SK-N-SH treated with all-trans-retinoic acid at 6 μM for 48 hours (cell line): ENCODE data around the gene TUB.

ENCODE experiments used
- ATAC-seq: fragments of 200-7000 bp; cut with Tn5 transposase; 3 replicates; pipeline ENCODE4 v1.9.1; 2020; ENCODE audit warnings: mild to moderate bottlenecking, moderate library complexity
- ARNTL ChIP-seq: fragments of 450-650 bp; formaldehyde crosslinking; IDR thresholded peaks from 2 replicates; pipeline ENCODE4 v1.5.0; 2020; ENCODE audit warnings: low read depth, mild to moderate bottlenecking, moderate library complexity, borderline replicate concordance
- BACH2 ChIP-seq: fragments of 250-450 bp; sonication (Bioruptor Pico); IDR thresholded peaks from 2 replicates; pipeline ENCODE4 v1.9.0; 2021; ENCODE audit warnings: mild to moderate bottlenecking, borderline replicate concordance
- CSDC2 ChIP-seq: fragments of 250-450 bp; sonication (Bioruptor Pico); IDR thresholded peaks from 2 replicates; pipeline ENCODE4 v1.5.0; 2020; ENCODE audit warnings: mild to moderate bottlenecking, moderate library complexity
- ESRRG ChIP-seq: fragments of 250-450 bp; sonication (Bioruptor Pico); IDR thresholded peaks from 2 replicates; pipeline ENCODE4 v1.6.1; 2021; ENCODE audit warnings: mild to moderate bottlenecking
- GLIS3 ChIP-seq: fragments of 250-450 bp; sonication (Bioruptor Pico); IDR thresholded peaks from 2 replicates; pipeline ENCODE4 v1.5.0; 2020; ENCODE audit warnings: mild to moderate bottlenecking, moderate library complexity
- ISL1 ChIP-seq: fragments of 250-450 bp; sonication (Bioruptor Pico); IDR thresholded peaks from 2 replicates; pipeline ENCODE4 v2.1.2; 2022; ENCODE audit warnings: mild to moderate bottlenecking, moderate library complexity
- OSR1 ChIP-seq: fragments of 250-450 bp; sonication (Bioruptor Pico); IDR thresholded peaks from 2 replicates; pipeline ENCODE4 v1.8.0; 2022; ENCODE audit warnings: moderate library complexity, mild to moderate bottlenecking, inconsistent platforms
- PPARA ChIP-seq: fragments of 250-450 bp; sonication (Bioruptor Pico); IDR thresholded peaks from 2 replicates; pipeline ENCODE4 v1.5.0; 2020; ENCODE audit warnings: mild to moderate bottlenecking, borderline replicate concordance
- RARB ChIP-seq: fragments of 250-450 bp; sonication (Bioruptor Pico); IDR thresholded peaks from 2 replicates; pipeline ENCODE4 v1.8.0; 2021; ENCODE audit warnings: mild to moderate bottlenecking, moderate library complexity
- SNAI2 ChIP-seq: fragments of 250-450 bp; sonication (Bioruptor Pico); IDR thresholded peaks from 2 replicates; pipeline ENCODE4 v1.5.0; 2020; ENCODE audit warnings: mild to moderate bottlenecking, moderate library complexity
- TCF4 ChIP-seq: fragments of 250-450 bp; sonication (Bioruptor Pico); IDR thresholded peaks from 2 replicates; pipeline ENCODE4 v1.8.0; 2021; ENCODE audit warnings: mild to moderate bottlenecking, moderate library complexity, borderline replicate concordance
- TOX ChIP-seq: fragments of 250-450 bp; sonication (Bioruptor Pico); IDR thresholded peaks from 2 replicates; pipeline ENCODE4 v1.8.0; 2021; ENCODE audit warnings: mild to moderate bottlenecking, moderate library complexity, borderline replicate concordance
- ZC3H10 ChIP-seq: fragments of 250-450 bp; sonication (Bioruptor Pico); IDR thresholded peaks from 2 replicates; pipeline ENCODE4 v1.5.1; 2021; ENCODE audit warnings: mild to moderate bottlenecking, moderate library complexity
- ZFP3 ChIP-seq: fragments of 250-450 bp; sonication (Bioruptor Pico); IDR thresholded peaks from 2 replicates; pipeline ENCODE4 v1.5.0; 2020; ENCODE audit warnings: mild to moderate bottlenecking, moderate library complexity
- ZFP30 ChIP-seq: fragments of 450-650 bp; formaldehyde crosslinking; IDR thresholded peaks from 2 replicates; pipeline ENCODE4 v1.5.0; 2022; ENCODE audit warnings: mild to moderate bottlenecking, moderate library complexity
- ZNF565 ChIP-seq: fragments of 450-650 bp; formaldehyde crosslinking; conservative IDR thresholded peaks from 2 replicates; pipeline ENCODE4 v1.5.0; 2020; ENCODE audit warnings: low read depth, mild to moderate bottlenecking, moderate library complexity
- ZNF70 ChIP-seq: fragments of 450-650 bp; formaldehyde crosslinking; IDR thresholded peaks from 2 replicates; pipeline ENCODE4 v1.5.0; 2020; ENCODE audit warnings: mild to moderate bottlenecking, moderate library complexity
- ZNF8 ChIP-seq: fragments of 450-650 bp; formaldehyde crosslinking; IDR thresholded peaks from 2 replicates; pipeline ENCODE4 v1.5.0; 2020; ENCODE audit warnings: mild to moderate bottlenecking, moderate library complexity
- TF ChIP-seq, protein P1 (sequence below): fragments of 250-450 bp; sonication (Bioruptor Pico); IDR thresholded peaks from 2 replicates; pipeline ENCODE4 v1.5.0; 2020; ENCODE audit warnings: mild to moderate bottlenecking, moderate library complexity
- TF ChIP-seq, protein P2 (sequence below): fragments of 250-450 bp; sonication (Bioruptor Pico); IDR thresholded peaks from 2 replicates; pipeline ENCODE4 v1.8.0; 2020; ENCODE audit warnings: mild to moderate bottlenecking, moderate library complexity, borderline replicate concordance
- TF ChIP-seq, protein P3 (sequence below): fragments of 250-450 bp; sonication (Bioruptor Pico); IDR thresholded peaks from 2 replicates; pipeline ENCODE4 v1.8.0; 2021; ENCODE audit warnings: low read depth, mild to moderate bottlenecking, moderate library complexity, borderline replicate concordance
- TF ChIP-seq, protein P4 (sequence below): fragments of 250-450 bp; sonication (Bioruptor Pico); IDR thresholded peaks from 2 replicates; pipeline ENCODE4 v1.5.1; 2021; ENCODE audit warnings: mild to moderate bottlenecking, moderate library complexity
- TF ChIP-seq, protein P5 (sequence below): fragments of 250-450 bp; sonication (Bioruptor Pico); IDR thresholded peaks from 2 replicates; pipeline ENCODE4 v1.5.1; 2020; ENCODE audit warnings: low read depth, mild to moderate bottlenecking, moderate library complexity

Gene TUB

DNA sequence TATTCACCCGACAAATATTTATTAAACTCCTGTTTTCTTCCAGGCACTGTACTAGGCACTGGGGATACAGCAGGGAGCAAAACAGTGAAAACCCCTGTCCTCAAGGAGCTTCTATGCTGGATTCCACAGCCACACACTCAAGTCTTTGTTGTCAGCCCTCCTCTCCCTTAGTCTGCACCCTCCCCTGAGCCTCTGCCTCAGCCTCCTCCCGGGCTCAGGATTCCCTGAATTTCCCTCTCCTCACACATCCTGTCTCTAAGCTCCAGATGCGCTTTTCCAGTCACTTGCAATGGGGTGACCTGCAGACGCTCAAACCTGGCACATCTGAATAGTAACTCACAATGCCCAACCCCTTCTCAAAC lies 13.5 kb upstream of the TUB start:
- no peak for TF ChIP-seq TOX (CRISPR knock-in tag)
- ATAC-seq = no peak

DNA sequence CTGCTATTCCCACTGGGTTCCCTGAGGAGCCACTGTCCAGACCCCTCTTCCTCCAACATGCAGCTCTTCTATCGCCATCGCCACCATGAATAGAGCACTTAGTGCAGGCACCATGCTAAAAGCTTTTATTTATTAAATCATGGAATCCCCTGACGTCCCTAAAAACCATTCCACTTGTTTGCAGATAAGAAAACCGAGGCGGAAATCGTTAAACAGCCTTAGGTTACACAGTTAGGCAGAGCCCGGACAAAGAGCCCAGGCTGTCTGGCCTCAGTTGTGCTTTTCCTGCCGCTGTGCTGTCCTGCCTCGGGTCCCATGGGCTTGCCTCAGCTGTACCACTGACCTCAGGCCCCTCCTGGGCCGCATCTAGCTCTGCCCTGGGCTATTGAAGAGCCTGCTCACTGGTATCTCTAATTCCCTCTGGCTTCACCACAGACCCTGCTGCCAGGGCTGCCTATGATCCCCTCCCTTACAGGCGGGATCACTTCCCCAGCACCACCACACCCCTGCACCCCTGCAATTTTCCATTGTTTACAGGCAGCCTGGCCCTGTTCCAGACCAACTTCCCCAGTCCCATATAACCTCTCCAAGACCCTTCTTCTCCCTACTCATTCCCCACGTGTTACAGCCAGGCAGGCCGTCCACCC lies 13.0 kb upstream of the TUB start:
- ATAC-seq = peak; percentile 12
- TF ChIP-seq ZC3H10 (no peak), TCF4 (peak; percentile 68; the same call in 1 of the 2 replicates), ZNF565 (no peak; the same call in 1 of the 2 replicates), SNAI2 (no peak), ZNF70 (CRISPR knock-in tag) (peak; percentile 15; the same call in 1 of the 2 replicates), ISL1 (CRISPR knock-in tag) (peak; percentile 78), PPARA (peak; percentile 66; the same call in 1 of the 2 replicates), BACH2 (CRISPR knock-in tag) (0 out of 2 replicates have a peak, but pooled peaks have one; percentile 11)
- TF ChIP-seq, protein P1, sequence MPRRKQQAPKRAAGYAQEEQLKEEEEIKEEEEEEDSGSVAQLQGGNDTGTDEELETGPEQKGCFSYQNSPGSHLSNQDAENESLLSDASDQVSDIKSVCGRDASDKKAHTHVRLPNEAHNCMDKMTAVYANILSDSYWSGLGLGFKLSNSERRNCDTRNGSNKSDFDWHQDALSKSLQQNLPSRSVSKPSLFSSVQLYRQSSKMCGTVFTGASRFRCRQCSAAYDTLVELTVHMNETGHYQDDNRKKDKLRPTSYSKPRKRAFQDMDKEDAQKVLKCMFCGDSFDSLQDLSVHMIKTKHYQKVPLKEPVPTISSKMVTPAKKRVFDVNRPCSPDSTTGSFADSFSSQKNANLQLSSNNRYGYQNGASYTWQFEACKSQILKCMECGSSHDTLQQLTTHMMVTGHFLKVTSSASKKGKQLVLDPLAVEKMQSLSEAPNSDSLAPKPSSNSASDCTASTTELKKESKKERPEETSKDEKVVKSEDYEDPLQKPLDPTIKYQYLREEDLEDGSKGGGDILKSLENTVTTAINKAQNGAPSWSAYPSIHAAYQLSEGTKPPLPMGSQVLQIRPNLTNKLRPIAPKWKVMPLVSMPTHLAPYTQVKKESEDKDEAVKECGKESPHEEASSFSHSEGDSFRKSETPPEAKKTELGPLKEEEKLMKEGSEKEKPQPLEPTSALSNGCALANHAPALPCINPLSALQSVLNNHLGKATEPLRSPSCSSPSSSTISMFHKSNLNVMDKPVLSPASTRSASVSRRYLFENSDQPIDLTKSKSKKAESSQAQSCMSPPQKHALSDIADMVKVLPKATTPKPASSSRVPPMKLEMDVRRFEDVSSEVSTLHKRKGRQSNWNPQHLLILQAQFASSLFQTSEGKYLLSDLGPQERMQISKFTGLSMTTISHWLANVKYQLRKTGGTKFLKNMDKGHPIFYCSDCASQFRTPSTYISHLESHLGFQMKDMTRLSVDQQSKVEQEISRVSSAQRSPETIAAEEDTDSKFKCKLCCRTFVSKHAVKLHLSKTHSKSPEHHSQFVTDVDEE (CRISPR knock-in tag) = peak; percentile 59; the same call in 1 of the 2 replicates

DNA sequence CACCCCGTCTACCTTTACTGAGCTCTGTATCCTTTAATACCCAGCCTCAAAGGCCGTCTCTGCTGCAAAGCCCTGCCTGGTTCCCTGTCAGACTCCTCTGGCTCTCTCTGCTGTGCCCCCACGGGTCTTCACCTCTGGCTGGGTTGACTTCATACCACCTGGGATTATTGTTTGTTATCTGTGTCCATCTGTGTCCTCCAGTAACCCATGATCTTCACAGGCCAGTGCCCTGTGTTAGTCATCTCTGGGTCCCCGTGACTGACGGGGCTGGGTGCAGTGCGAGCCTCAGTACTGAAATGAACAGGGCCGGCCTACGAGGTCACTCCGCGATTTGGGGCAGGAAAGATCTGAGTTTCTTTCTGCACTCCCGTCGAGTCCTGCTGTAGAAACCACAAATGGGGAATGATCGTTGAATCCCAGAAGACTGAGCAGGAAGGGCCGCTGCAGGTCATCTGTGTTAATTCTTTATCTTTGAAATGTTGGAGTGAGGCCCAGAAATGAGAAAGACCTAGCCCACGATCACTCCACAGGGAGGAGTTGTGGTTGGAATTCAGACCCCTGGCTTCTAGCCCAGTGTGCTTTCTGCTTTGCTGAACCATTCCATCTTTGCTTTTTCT lies 12.3 kb upstream of the TUB start:
- TF ChIP-seq OSR1 (CRISPR knock-in tag) (no peak), ARNTL (no peak), ZNF70 (CRISPR knock-in tag) (0 out of 2 replicates have a peak, but pooled peaks have one; percentile 7), CSDC2 (CRISPR knock-in tag) (no peak), ISL1 (CRISPR knock-in tag) (peak; percentile 64), GLIS3 (no peak), ZFP30 (CRISPR knock-in tag) (no peak), RARB (CRISPR knock-in tag) (no peak), PPARA (no peak), TCF4 (peak; percentile 57; the same call in 1 of the 2 replicates), ESRRG (CRISPR knock-in tag) (no peak), TOX (CRISPR knock-in tag) (no peak), ZFP3 (CRISPR knock-in tag) (0 out of 2 replicates have a peak, but pooled peaks have one; percentile 67), ZNF8 (no peak), SNAI2 (no peak), ZC3H10 (no peak), BACH2 (CRISPR knock-in tag) (no peak), ZNF565 (peak; percentile 69; the same call in 1 of the 2 replicates)
- TF ChIP-seq, protein P1 (CRISPR knock-in tag) = peak; percentile 67; the same call in 1 of the 2 replicates
- TF ChIP-seq, protein P2, sequence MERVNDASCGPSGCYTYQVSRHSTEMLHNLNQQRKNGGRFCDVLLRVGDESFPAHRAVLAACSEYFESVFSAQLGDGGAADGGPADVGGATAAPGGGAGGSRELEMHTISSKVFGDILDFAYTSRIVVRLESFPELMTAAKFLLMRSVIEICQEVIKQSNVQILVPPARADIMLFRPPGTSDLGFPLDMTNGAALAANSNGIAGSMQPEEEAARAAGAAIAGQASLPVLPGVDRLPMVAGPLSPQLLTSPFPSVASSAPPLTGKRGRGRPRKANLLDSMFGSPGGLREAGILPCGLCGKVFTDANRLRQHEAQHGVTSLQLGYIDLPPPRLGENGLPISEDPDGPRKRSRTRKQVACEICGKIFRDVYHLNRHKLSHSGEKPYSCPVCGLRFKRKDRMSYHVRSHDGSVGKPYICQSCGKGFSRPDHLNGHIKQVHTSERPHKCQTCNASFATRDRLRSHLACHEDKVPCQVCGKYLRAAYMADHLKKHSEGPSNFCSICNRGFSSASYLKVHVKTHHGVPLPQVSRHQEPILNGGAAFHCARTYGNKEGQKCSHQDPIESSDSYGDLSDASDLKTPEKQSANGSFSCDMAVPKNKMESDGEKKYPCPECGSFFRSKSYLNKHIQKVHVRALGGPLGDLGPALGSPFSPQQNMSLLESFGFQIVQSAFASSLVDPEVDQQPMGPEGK (CRISPR knock-in tag) = no peak
- TF ChIP-seq, protein P3, sequence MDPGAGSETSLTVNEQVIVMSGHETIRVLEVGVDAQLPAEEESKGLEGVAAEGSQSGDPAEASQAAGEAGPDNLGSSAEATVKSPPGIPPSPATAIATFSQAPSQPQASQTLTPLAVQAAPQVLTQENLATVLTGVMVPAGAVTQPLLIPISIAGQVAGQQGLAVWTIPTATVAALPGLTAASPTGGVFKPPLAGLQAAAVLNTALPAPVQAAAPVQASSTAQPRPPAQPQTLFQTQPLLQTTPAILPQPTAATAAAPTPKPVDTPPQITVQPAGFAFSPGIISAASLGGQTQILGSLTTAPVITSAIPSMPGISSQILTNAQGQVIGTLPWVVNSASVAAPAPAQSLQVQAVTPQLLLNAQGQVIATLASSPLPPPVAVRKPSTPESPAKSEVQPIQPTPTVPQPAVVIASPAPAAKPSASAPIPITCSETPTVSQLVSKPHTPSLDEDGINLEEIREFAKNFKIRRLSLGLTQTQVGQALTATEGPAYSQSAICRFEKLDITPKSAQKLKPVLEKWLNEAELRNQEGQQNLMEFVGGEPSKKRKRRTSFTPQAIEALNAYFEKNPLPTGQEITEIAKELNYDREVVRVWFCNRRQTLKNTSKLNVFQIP (CRISPR knock-in tag) = no peak
- TF ChIP-seq, protein P4, sequence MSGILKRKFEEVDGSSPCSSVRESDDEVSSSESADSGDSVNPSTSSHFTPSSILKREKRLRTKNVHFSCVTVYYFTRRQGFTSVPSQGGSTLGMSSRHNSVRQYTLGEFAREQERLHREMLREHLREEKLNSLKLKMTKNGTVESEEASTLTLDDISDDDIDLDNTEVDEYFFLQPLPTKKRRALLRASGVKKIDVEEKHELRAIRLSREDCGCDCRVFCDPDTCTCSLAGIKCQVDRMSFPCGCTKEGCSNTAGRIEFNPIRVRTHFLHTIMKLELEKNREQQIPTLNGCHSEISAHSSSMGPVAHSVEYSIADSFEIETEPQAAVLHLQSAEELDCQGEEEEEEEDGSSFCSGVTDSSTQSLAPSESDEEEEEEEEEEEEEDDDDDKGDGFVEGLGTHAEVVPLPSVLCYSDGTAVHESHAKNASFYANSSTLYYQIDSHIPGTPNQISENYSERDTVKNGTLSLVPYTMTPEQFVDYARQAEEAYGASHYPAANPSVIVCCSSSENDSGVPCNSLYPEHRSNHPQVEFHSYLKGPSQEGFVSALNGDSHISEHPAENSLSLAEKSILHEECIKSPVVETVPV (CRISPR knock-in tag) = no peak
- TF ChIP-seq, protein P5, sequence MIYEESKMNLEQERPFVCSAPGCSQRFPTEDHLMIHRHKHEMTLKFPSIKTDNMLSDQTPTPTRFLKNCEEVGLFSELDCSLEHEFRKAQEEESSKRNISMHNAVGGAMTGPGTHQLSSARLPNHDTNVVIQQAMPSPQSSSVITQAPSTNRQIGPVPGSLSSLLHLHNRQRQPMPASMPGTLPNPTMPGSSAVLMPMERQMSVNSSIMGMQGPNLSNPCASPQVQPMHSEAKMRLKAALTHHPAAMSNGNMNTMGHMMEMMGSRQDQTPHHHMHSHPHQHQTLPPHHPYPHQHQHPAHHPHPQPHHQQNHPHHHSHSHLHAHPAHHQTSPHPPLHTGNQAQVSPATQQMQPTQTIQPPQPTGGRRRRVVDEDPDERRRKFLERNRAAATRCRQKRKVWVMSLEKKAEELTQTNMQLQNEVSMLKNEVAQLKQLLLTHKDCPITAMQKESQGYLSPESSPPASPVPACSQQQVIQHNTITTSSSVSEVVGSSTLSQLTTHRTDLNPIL = no peak; the same call in 1 of the 2 replicates
- TF ChIP-seq, all 23 proteins: peak for 6
- ATAC-seq = peak; percentile 81
